ENCODE data around the gene RAP1GAP. TPM values are rescaled to one million over a fixed set of nuclear protein-coding genes. Genes with fewer than 3 reads are reported as not detected.

The RAP1GAP gene
- total RNA-seq, 1 donor from 2014 or later: 2.6 TPM

DNA sequence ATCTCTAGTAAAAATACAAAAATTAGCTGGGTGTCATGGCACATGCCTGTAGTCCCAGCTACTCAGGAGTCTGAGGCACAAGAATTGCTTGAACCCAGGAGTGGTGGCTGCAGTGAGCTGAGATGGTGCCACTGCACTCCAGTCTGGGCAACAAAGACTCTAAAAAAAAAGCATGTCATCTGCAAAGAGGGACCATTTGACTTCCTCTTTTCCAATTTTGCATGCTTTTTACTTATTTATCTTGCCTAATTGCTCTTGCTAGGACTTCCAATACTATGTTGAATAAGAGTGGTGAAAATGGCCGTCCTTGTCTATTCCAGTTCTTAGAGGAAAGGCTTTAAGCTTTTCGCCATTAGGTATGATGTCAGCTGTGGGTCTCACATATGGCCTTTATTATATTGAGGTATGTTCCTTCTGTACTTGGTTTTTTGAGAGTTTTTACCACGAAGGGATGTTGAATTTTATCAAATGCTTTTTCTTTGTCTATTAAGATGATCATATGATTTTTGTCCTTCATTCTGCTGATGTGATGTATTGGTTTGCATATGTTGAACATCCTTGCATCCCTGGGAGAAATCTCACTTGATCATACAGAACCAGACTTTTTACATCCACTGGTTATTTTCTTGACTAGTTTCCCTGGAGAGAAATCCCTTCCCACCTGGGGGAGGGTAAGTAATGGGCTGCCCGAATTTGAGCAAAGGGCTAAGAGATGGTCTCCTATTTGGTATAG, 17.0 kb upstream of the RAP1GAP start:
- no peaks in the 10 kb centered on the region for H3K27me3 Mint-ChIP-seq (ENCODE audit: insufficient read depth, low read depth)
- H3K27ac Mint-ChIP-seq: no peak overlapping the region
- no peak overlapping the region for H3K27ac ChIP-seq
- no peaks in the 10 kb centered on the region for H4K20me1 ChIP-seq (ENCODE audit: low read depth)
- H3K4me1 Mint-ChIP-seq: no peaks in the 10 kb centered on the region
- no peak overlapping the region for H3K4me2 ChIP-seq
- TF ChIP-seq EZH2phosphoT487 (IDR thresholded peaks at IDR 0.05): no peak
- no peak for TF ChIP-seq EZH2 (IDR thresholded peaks at IDR 0.05)
- no peak for TF ChIP-seq CTCF (IDR thresholded peaks at IDR 0.05)
- H3K4me1 ChIP-seq: no peaks in the 10 kb centered on the region
- no peaks in the 10 kb centered on the region for H3K9me3 ChIP-seq (ENCODE audit: low read depth)
- H3K9me3 Mint-ChIP-seq: peaks cover 20% of the 10 kb centered on the region
- H3K9ac ChIP-seq: no peak overlapping the region
- no peak for DNase-seq (ENCODE audit: low spot score)
- peaks cover 50% of the 10 kb centered on the region for H3K36me3 Mint-ChIP-seq
- no peaks in the 10 kb centered on the region for H3F3A ChIP-seq (ENCODE audit: low read depth)
- no peak overlapping the region for H3K4me3 Mint-ChIP-seq
- H3K27me3 ChIP-seq: no peaks in the 10 kb centered on the region
- H3K36me3 ChIP-seq: no peaks in the 10 kb centered on the region
- H3K79me2 ChIP-seq (ENCODE audit: low read depth): no peaks in the 10 kb centered on the region
- no peak overlapping the region for H3K4me3 ChIP-seq
- H2AFZ ChIP-seq (replicated peaks): no peak overlapping the region

GRCh38 chr1:21681426-21681825, 12.3 kb upstream of the RAP1GAP start:
- H3K27me3 ChIP-seq: no peaks in the 10 kb centered on the region
- no peak overlapping the region for H3K9ac ChIP-seq
- Mint-ChIP-seq H3K27me3 (ENCODE audit: insufficient read depth, low read depth) (peaks cover 2% of the 10 kb centered on the region), H3K9me3 (peaks cover 18% of the 10 kb centered on the region), H3K4me1 (peaks cover 3% of the 10 kb centered on the region), H3K4me3 (no peak overlapping the region), H3K36me3 (peaks cover 27% of the 10 kb centered on the region), H3K27ac (no peak overlapping the region)
- H3K36me3 ChIP-seq: no peaks in the 10 kb centered on the region
- TF ChIP-seq EZH2phosphoT487 (IDR thresholded peaks at IDR 0.05) (no peak), CTCF (IDR thresholded peaks at IDR 0.05) (no peak), EZH2 (IDR thresholded peaks at IDR 0.05) (no peak)
- H2AFZ ChIP-seq (replicated peaks): no peak overlapping the region
- no peak overlapping the region for H3K27ac ChIP-seq
- H3K4me3 ChIP-seq: no peak overlapping the region
- H3K9me3 ChIP-seq (ENCODE audit: low read depth): no peaks in the 10 kb centered on the region
- H3K79me2 ChIP-seq (ENCODE audit: low read depth): no peaks in the 10 kb centered on the region
- H3K4me2 ChIP-seq: no peak overlapping the region
- no peaks in the 10 kb centered on the region for H3F3A ChIP-seq (ENCODE audit: low read depth)
- no peak for DNase-seq (ENCODE audit: low spot score)
- H4K20me1 ChIP-seq (ENCODE audit: low read depth): no peaks in the 10 kb centered on the region
- no peaks in the 10 kb centered on the region for H3K4me1 ChIP-seq

DNA sequence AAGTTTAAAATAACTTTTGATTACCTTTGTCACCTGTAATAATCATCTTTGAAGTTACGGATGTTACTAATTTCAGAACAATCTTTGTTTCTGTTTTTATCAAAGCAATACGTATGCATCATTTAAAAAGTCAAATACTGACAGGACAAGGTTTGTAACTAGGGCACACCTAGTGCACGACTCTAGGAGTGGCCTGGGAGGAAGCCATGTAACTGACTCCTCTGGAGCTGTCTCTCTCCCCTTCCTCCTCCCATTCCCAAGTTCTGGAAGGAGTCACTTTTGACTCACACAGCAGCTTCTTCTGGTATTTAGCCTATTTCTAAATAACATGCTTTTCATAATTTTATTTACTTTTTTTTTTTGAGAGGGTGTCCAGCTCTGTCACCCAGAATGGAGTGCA, 11.8 kb upstream of the RAP1GAP start:
- no peaks in the 10 kb centered on the region for H4K20me1 ChIP-seq (ENCODE audit: low read depth)
- Mint-ChIP-seq H3K9me3 (peaks cover 14% of the 10 kb centered on the region), H3K36me3 (peaks cover 22% of the 10 kb centered on the region), H3K4me3 (no peak overlapping the region), H3K27me3 (ENCODE audit: insufficient read depth, low read depth) (peaks cover 2% of the 10 kb centered on the region), H3K27ac (no peak overlapping the region), H3K4me1 (peaks cover 8% of the 10 kb centered on the region)
- no peak for DNase-seq (ENCODE audit: low spot score)
- H2AFZ ChIP-seq (replicated peaks): no peak overlapping the region
- H3K4me3 ChIP-seq: no peak overlapping the region
- H3K27ac ChIP-seq: no peak overlapping the region
- H3F3A ChIP-seq (ENCODE audit: low read depth): no peaks in the 10 kb centered on the region
- H3K4me2 ChIP-seq: no peak overlapping the region
- no peaks in the 10 kb centered on the region for H3K9me3 ChIP-seq (ENCODE audit: low read depth)
- no peaks in the 10 kb centered on the region for H3K36me3 ChIP-seq
- no peaks in the 10 kb centered on the region for H3K79me2 ChIP-seq (ENCODE audit: low read depth)
- TF ChIP-seq CTCF (IDR thresholded peaks at IDR 0.05) (no peak), EZH2phosphoT487 (IDR thresholded peaks at IDR 0.05) (no peak), EZH2 (IDR thresholded peaks at IDR 0.05) (no peak)
- H3K4me1 ChIP-seq: no peaks in the 10 kb centered on the region
- no peak overlapping the region for H3K9ac ChIP-seq
- no peaks in the 10 kb centered on the region for H3K27me3 ChIP-seq
